GOT3 (cell line): ENCODE results near the gene KIAA0753.
"Not testable (repeated sequence)": the region's sequence is repeated elsewhere in the genome, so short reads cannot be mapped to it uniquely, and the experiment has no call there.

Experiments used
- DNase-seq: peaks from one replicate; lab custom pipeline; 2025; ENCODE audit warnings: mixed read lengths; lab: John Stamatoyannopoulos, UW

Gene KIAA0753

GRCh38 chr17:6596941-6597340 is 43.6 kb downstream of the KIAA0753 start:
- DNase-seq = no peak

GRCh38 chr17:6596511-6596910 is 44.0 kb downstream of the KIAA0753 start:
- DNase-seq = no peak

- no peak for DNase-seq
These were observed 44.4 kb downstream of the KIAA0753 start for GRCh38 chr17:6596081-6596480.

- not testable (repeated sequence) for DNase-seq
These were observed 47.1 kb downstream of the KIAA0753 start for GRCh38 chr17:6593371-6593770.

GRCh38 chr17:6592173-6592572 is 48.3 kb downstream of the KIAA0753 start:
- no peak for DNase-seq

GRCh38 chr17:6591599-6592158 is 48.8 kb downstream of the KIAA0753 start:
- DNase-seq = no peak

GRCh38 chr17:6589266-6589946 is 51.1 kb downstream of the KIAA0753 start:
- no peak for DNase-seq

- DNase-seq = no peak
These were observed 52.3 kb downstream of the KIAA0753 start for GRCh38 chr17:6588165-6588564.

GRCh38 chr17:6587310-6587709 is 53.2 kb downstream of the KIAA0753 start:
- no peak for DNase-seq

- no peak for DNase-seq
These were observed 57.1 kb downstream of the KIAA0753 start for GRCh38 chr17:6583411-6583810.

GRCh38 chr17:6580625-6581024 is 59.9 kb downstream of the KIAA0753 start:
- DNase-seq = no peak

GRCh38 chr17:6578491-6578890 is 62.0 kb downstream of the KIAA0753 start:
- no peak for DNase-seq

GRCh38 chr17:6577686-6578263 is 62.7 kb downstream of the KIAA0753 start:
- DNase-seq = no peak

GRCh38 chr17:6576038-6576785 is 64.3 kb downstream of the KIAA0753 start:
- DNase-seq = no peak

GRCh38 chr17:6575596-6575988 is 64.9 kb downstream of the KIAA0753 start:
- no peak for DNase-seq

GRCh38 chr17:6574687-6575595 is 65.6 kb downstream of the KIAA0753 start:
- DNase-seq = peak; percentile 32

GRCh38 chr17:6573982-6574686 is 66.4 kb downstream of the KIAA0753 start:
- no peak for DNase-seq

- not testable (repeated sequence) for DNase-seq
These were observed 67.0 kb downstream of the KIAA0753 start for GRCh38 chr17:6573495-6573894.

GRCh38 chr17:6572972-6573370 is 67.5 kb downstream of the KIAA0753 start:
- DNase-seq = no peak

- DNase-seq = no peak
These were observed 69.1 kb downstream of the KIAA0753 start for GRCh38 chr17:6571452-6571781.

GRCh38 chr17:6570731-6571451 is 69.6 kb downstream of the KIAA0753 start:
- no peak for DNase-seq
